ENCODE results near the gene SPEM3. TPM values are rescaled to one million over a fixed set of nuclear protein-coding genes. Genes with fewer than 3 reads are reported as not detected.

SPEM3 gene
- total RNA-seq, 2 donors from 2014 or later, result not detected

DNA sequence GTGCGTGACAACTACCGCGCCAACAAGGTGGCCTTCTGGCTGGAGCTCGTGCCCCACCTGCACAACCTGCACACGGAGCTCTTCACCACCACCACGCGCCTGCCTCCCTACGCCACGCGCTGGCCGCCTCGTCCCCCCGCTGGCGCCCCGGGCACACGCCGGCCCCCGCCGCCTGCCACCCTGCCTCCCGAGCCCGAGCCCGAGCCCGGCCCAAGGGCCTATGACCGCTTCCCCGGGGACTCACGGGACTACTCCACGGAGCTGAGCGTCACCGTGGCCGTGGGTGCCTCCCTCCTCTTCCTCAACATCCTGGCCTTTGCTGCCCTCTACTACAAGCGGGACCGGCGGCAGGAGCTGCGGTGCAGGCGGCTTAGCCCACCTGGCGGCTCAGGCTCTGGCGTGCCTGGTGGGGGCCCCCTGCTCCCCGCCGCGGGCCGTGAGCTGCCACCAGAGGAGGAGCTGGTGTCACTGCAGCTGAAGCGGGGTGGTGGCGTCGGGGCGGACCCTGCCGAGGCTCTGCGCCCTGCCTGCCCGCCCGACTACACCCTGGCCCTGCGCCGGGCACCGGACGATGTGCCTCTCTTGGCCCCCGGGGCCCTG is 11.5 kb upstream of the SPEM3 start:
- ATAC-seq (no peak), DNase-seq (no peak)
- intact Hi-C loops (cut with DNase I, micrococcal nuclease), result no loop called here

GRCh38 chr17:7418472-7419152 is 10.0 kb upstream of the SPEM3 start:
- intact Hi-C loops (cut with DNase I, micrococcal nuclease), result no loop called here
- DNase-seq (no peak), ATAC-seq (no peak)

DNA sequence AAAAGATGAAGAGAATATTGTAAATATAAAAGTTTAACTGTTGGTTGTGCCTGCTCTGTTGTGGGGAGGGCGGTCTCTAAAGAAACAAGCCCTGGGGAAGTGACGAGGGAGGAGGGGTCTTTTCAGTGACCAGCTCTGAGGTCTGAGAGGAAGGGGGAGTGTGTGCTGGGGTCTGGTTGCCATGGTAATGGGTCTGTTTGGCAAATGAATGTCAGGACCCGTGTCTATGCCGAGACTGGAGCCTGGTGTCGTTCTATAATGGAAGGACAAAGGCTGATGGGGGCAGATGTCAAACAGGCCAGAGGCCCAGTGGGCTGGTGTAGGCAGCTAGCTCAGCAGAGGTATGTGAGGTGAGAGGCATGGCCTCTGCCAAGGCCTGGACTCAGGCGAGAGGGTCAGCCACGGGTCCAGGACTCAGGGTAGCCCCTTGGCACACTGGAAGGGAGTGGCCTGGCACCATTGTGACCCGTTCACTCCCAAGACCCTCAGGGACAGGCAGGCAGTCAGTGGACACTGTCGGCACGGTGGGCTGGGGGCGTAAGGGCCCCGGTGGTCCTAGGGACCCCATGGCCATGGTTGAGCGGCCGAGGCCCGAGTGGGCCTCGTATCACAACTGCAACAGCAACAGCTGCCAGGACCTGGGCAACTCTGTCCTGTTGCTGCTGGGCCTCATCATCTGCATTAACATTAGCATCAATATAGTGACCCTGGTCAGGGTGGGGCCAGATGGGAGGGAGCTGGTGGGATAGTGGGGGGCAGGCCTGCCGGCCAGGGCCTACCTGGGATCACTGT is 8.6 kb upstream of the SPEM3 start, which contains the start of gene SPEM1:
TSS of gene SPEM1 (plus strand) at position 506 of the 792 bp plus-strand sequence. CDS start at position 567, 61 bp downstream.
- ATAC-seq, result no peak
- no peak for DNase-seq
- intact Hi-C loops (cut with DNase I, micrococcal nuclease), result no loop called here

DNA sequence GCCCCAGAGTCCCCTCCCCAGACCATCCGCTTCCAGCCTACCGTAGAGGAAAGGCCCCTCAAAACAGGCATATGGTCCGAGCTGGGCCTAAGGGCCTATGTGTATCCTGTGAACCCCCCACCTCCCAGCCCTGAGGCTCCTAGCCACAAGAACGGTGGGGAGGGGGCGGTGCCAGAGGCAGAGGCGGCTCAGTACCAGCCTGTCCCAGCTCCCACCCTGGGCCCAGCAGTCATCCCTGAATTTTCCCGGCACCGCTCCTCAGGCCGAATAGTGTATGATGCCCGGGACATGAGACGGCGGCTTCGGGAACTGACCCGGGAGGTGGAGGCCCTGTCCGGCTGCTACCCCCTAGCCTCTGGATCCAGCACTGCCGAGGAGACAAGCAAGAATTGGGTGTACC is 7.5 kb upstream of the SPEM3 start:
- ATAC-seq (no peak), DNase-seq (no peak)
- intact Hi-C loops (cut with DNase I, micrococcal nuclease), result no loop called here

GRCh38 chr17:7423679-7424078 is 5.0 kb upstream of the SPEM3 start:
- intact Hi-C loops (cut with DNase I, micrococcal nuclease), result no loop called here

GRCh38 chr17:7425316-7425715 is 3.3 kb upstream of the SPEM3 start, which contains the start of gene SPEM2:
TSS of gene SPEM2 (plus strand) at chr17:7425616. CDS start at chr17:7425689, 73 bp downstream.
- DNase-seq, result no peak
- ATAC-seq, result no peak
- intact Hi-C loops (cut with DNase I, micrococcal nuclease), result no loop called here

More at GRCh38 chr17:7423679-7424078, 5.0 kb upstream of the SPEM3 start:
- ATAC-seq, result no peak
- DNase-seq, result no peak

- DNase-seq (no peak), ATAC-seq (no peak)
- intact Hi-C loops (cut with DNase I, micrococcal nuclease), result no loop called here
Observed at GRCh38 chr17:7425756-7426155, 2.9 kb upstream of the SPEM3 start.

DNA sequence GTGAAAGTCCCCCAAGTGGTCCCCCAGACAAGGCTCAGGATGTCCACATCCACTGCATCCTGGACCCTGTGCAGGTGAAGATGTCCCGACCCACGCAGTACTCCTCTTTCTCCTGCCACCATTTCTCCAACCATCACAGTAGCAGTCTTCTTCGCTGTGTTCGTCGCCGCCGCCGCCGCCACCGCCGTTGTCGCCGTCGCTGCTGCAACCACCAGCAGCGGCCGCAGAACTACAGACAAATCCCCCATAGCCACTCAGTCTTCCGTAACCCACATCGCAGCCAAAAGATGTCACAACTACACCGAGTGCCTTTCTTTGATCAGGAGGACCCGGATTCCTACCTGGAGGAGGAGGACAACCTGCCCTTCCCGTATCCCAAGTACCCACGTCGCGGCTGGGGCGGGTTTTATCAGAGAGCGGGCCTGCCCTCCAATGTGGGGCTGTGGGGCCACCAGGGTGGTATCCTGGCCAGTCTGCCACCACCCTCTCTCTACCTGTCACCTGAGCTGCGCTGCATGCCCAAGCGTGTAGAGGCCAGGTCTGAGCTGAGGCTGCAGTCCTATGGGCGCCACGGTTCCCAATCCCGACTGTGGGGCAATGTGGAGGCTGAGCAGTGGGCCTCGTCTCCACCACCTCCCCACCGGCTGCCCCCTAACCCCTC is 2.3 kb upstream of the SPEM3 start:
- intact Hi-C loops (cut with DNase I, micrococcal nuclease), result no loop called here
- DNase-seq (no peak), ATAC-seq (no peak)

GRCh38 chr17:7426896-7427489 is 1.7 kb upstream of the SPEM3 start:
- no peak for ATAC-seq
- no peak for DNase-seq
- intact Hi-C loops (cut with DNase I, micrococcal nuclease), result no loop called here

- no peak for ATAC-seq
- intact Hi-C loops (cut with DNase I, micrococcal nuclease), result no loop called here
- DNase-seq, result no peak
Observed at GRCh38 chr17:7427549-7427948, 1.1 kb upstream of the SPEM3 start.

GRCh38 chr17:7429722-7430121 is 1.1 kb downstream of the SPEM3 start:
- DNase-seq, result no peak
- intact Hi-C loops (cut with DNase I, micrococcal nuclease), result loop anchor here in 1 of 2 donors (10.0 kb wide), 1 partner anchor 75 kb away; the partner anchor contains the start of genes KCTD11 and TMEM95
- no peak for ATAC-seq

DNA sequence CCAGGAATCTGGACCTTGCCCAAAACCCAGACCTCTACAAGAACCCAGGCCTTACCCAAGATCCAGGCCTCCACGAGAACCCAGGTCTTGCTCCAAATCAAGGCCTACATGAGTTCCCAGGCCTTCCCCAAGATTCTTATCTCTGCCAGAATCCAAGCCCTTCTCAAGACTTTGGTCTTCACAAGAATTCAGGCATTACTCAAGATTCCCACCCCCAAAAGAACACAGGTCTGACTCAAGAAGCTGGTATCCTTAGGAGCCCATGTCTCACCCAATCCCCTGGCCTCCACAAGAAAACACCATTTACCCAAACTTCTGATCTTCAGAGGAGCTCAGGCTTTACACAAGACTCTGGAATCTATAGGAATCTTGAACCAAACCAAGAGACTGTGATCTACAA is 2.6 kb downstream of the SPEM3 start:
- intact Hi-C loops (cut with DNase I, micrococcal nuclease), result loop anchor here in 1 of 2 donors (10.0 kb wide), 1 partner anchor 76 kb away; the partner anchor contains the start of genes KCTD11 and TMEM95
- ATAC-seq (no peak), DNase-seq (no peak)

- ATAC-seq (no peak), DNase-seq (no peak)
- intact Hi-C loops (cut with DNase I, micrococcal nuclease), result loop anchor here in 1 of 2 donors (10.0 kb wide), 1 partner anchor 77 kb away; the partner anchor contains the start of genes KCTD11 and TMEM95
Observed at GRCh38 chr17:7432296-7432695, 3.6 kb downstream of the SPEM3 start.

DNA sequence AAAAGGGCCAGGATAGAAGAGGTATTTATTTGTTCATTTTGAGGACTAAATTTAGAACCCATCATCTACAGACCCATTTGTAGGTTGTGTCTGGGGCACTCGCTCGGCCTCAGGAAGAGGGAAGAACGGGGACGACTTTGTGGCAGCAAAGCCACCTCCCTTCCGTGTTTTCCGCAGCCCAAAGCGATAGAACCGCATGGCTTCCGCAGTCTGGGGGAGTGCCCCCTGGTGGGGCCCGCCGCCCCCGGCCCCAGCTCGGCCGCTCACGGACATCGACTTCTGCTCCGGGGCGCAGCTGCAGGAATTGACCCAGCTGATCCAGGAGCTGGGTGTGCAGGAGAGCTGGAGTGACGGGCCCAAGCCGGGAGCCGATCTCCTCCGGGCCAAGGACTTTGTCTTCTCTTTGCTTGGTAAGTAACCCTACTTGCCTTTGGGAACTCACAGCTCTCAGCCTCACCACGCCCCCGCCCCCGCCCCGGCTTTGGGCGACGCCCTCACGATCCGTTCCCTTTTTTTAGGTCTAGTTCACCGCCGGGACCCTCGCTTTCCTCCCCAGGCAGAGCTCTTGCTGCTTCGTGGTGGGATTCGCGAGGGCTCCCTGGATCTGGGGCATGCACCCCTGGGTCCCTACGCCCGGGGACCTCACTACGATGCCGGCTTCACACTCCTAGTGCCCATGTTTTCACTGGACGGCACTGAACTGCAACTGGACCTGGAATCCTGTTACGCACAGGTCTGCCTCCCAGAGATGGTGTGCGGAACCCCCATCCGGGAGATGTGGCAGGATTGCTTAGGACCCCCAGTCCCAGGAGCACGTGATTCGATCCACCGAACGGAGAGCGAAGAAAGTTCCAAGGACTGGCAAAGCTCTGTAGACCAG is 7.3 kb downstream of the SPEM3 start:
- DNase-seq (peak; percentile 61 to 75), ATAC-seq (peak; percentile 43)
- intact Hi-C loops (cut with DNase I, micrococcal nuclease), result loop anchor here in 1 of 2 donors (10.0 kb wide), 1 partner anchor 81 kb away; the partner anchor contains the start of genes KCTD11 and TMEM95

DNA sequence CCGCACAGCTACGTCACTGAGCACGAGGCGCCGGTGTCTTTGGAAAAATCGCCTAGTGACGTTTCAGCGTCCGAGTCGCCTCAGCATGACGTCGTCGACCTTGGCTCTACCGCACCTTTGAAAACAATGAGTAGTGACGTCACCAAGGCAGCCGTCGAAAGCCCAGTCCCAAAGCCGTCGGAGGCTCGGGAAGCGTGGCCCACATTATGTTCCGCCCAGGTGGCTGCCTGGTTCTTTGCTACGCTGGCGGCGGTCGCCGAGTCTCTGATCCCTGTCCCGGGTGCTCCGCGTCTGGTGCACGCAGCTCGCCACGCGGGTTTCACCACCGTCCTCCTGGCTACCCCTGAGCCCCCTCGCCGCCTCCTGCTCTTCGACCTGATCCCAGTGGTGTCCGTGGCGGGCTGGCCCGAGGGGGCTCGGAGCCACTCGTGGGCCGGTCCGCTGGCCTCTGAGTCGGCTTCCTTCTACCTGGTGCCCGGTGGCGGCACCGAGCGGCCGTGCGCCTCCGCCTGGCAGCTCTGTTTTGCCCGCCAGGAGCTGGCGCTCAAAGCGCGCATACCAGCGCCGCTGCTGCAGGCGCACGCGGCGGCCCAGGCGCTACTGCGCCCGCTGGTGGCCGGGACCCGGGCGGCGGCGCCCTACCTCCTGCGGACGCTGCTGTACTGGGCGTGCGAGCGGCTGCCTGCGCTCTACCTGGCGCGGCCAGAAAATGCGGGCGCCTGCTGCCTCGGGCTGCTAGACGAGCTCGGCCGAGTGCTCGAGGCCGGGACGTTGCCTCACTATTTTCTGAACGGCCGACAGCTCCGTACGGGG is 8.1 kb downstream of the SPEM3 start:
- intact Hi-C loops (cut with DNase I, micrococcal nuclease), result loop anchor here in 1 of 2 donors (10.0 kb wide), 1 partner anchor 82 kb away; the partner anchor contains the start of genes KCTD11 and TMEM95

GRCh38 chr17:7437369-7437863 is 8.8 kb downstream of the SPEM3 start:
- no peak for ATAC-seq
- no peak for DNase-seq
- intact Hi-C loops (cut with DNase I, micrococcal nuclease), result loop anchor here in 1 of 2 donors (10.0 kb wide), 1 partner anchor 83 kb away; the partner anchor contains the start of genes KCTD11 and TMEM95

More for the DNA sequence above, 8.1 kb downstream of the SPEM3 start:
- DNase-seq (peak; percentile 74 to 87), ATAC-seq (peak; percentile 72)

Measured in left colon (tissue), 2 donors.